PC-9 (cell line): ENCODE results near the gene PLEKHA7. TPM values are rescaled to one million over a fixed set of nuclear protein-coding genes. Genes with fewer than 3 reads are reported as not detected.

Experiments used
- BruUV-seq: library from RNA; stranded (reverse); fragments of 400-500 nt; replicated peaks from 2 replicates; lab custom pipeline; 2021; lab: Mats Ljungman, UMichigan
- CTCF ChIA-PET: fragments of 300-600 bp; sonication (Branson Sonifier 250); formaldehyde crosslinking; loops from one replicate; lab custom pipeline; 2022; ENCODE audit warnings: antibody characterized with exemption; lab: Charles Lee
- POLR2A ChIA-PET: fragments of 300-600 bp; sonication (Branson Sonifier 250); formaldehyde crosslinking; loops from one replicate; lab custom pipeline; 2022; ENCODE audit warnings: antibody characterized with exemption; ENCODE audit not compliant: unreplicated experiment; lab: Charles Lee
- DNase-seq, 2 experiments: peaks; one replicate each; pipeline versions ENCODE4 v3.0.0 to v3.0.0-alpha.2; 2015 to 2022; ENCODE audit warnings: mixed read lengths in 1 of 2
- H2AFZ ChIP-seq: fragments of 200-600 bp; sonication (generic); 2 replicates; pipeline ENCODE4 v1.8.1; 2017; ENCODE audit warnings: antibody characterized with exemption
- H3F3A ChIP-seq: fragments of 200-600 bp; sonication (generic); 2 replicates; pipeline ENCODE4 v1.8.1; 2017; ENCODE audit warnings: antibody characterized with exemption, mild to moderate bottlenecking, low read depth; ENCODE audit not compliant: insufficient read depth
- H3K27ac ChIP-seq: fragments of 200-600 bp; sonication (generic); 2 replicates; pipeline ENCODE4 v1.6.1; 2016; ENCODE audit warnings: mixed run types
- H3K27me3 ChIP-seq: fragments of 200-600 bp; sonication (generic); 2 replicates; pipeline ENCODE4 v1.6.1; 2016; ENCODE audit warnings: low read depth, mixed run types; ENCODE audit not compliant: insufficient read depth
- H3K36me3 ChIP-seq: fragments of 200-600 bp; sonication (generic); 2 replicates; pipeline ENCODE4 v1.6.1; 2016; ENCODE audit warnings: low read depth, mixed run types
- H3K4me1 ChIP-seq: fragments of 200-600 bp; sonication (generic); replicated peaks from 2 replicates; pipeline ENCODE4 v1.6.1; 2016; ENCODE audit warnings: mixed run types; ENCODE audit not compliant: insufficient read depth
- H3K4me2 ChIP-seq: fragments of 200-600 bp; sonication (generic); 2 replicates; pipeline ENCODE4 v1.6.1; 2017; ENCODE audit warnings: mixed run types
- H3K4me3 ChIP-seq: fragments of 200-600 bp; sonication (generic); 2 replicates; pipeline ENCODE4 v1.6.1; 2016; ENCODE audit warnings: mixed run types
- H3K79me2 ChIP-seq: fragments of 200-600 bp; sonication (generic); 2 replicates; pipeline ENCODE4 v1.6.1; 2017; ENCODE audit warnings: low read depth, mixed run types
- H3K9me2 ChIP-seq: fragments of 200-600 bp; sonication (generic); 2 replicates; pipeline ENCODE4 v1.8.1; 2017; ENCODE audit warnings: mild to moderate bottlenecking; ENCODE audit not compliant: insufficient read depth
- H3K9me3 ChIP-seq: fragments of 200-600 bp; sonication (generic); 2 replicates; pipeline ENCODE4 v1.8.1; 2016; ENCODE audit warnings: low read depth; ENCODE audit not compliant: insufficient read depth
- H4K20me1 ChIP-seq: fragments of 200-600 bp; sonication (generic); 2 replicates; pipeline ENCODE4 v1.8.1; 2017; ENCODE audit not compliant: insufficient read depth
- EZH2 ChIP-seq: fragments of 200-600 bp; sonication (generic); IDR thresholded peaks from 2 replicates; pipeline ENCODE4 v1.8.0; 2017; ENCODE audit warnings: antibody characterized with exemption, low read depth
- intact Hi-C: fragments of 100-400 bp; cut with micrococcal nuclease; formaldehyde crosslinking; loops from one replicate; pipeline ENCODE4 v1.10.0; 2022; ENCODE audit not compliant: unreplicated experiment
- total RNA-seq: library from RNA; stranded (reverse); gene quantifications from 2 replicates; pipeline ENCODE4 v1.2.3, GENCODE V29; 2021
- TF ChIP-seq, protein P1 (sequence below): fragments of 200-600 bp; sonication (generic); conservative IDR thresholded peaks from 2 replicates; pipeline ENCODE4 v1.6.1; 2017; ENCODE audit warnings: mixed run types, antibody characterized with exemption, mild to moderate bottlenecking, moderate library complexity

Gene PLEKHA7
- total RNA-seq, 1 experiment from 2014 or later: 26.9 TPM

DNA sequence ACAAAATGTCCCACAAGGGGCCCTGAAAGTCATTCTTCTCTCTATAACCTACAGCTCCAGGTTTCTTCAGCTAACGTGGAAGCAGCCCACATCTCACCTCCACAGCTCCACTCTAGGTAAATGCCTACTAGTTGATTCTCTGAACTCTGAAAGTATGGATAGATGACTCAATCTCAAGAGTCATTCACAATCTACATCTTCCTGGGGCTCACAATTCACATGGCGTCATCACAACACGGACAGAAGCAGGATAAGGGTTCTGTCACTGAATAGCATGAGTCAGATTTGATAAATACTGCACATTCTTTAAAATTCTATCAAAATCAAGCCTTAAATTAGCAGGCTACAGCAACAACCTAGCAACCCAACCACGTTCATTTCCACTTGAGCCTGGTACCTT lies 96.3 kb downstream of the PLEKHA7 start:
- no peaks in the 10 kb centered on the region for H3K36me3 ChIP-seq
- peak overlapping the region; percentile 27; the same call in 1 of the 2 replicates for H3K4me3 ChIP-seq
- peak overlapping the region; percentile 98 for H3K27ac ChIP-seq
- intact Hi-C loops: no loop called here
- H3K9me2 ChIP-seq: no peaks in the 10 kb centered on the region
- no peaks in the 10 kb centered on the region for H3K27me3 ChIP-seq
- H2AFZ ChIP-seq: no peak overlapping the region
- peak overlapping the region; percentile 75 for H3K4me2 ChIP-seq
- H3K4me1 ChIP-seq: peaks cover 70% of the 10 kb centered on the region
- no TSS peak for BruUV-seq
- H3F3A ChIP-seq: peaks cover 35% of the 10 kb centered on the region
- POLR2A ChIA-PET: interaction anchor here (0.6 to 0.7 kb wide), 3 partner anchors 15 to 303 kb away, joined by 3 to 5 read pairs (median 3); no protein-coding TSS in a partner anchor
- DNase-seq: peak in 1 of 2 experiments; percentile 86
- CTCF ChIA-PET: interaction anchor here (0.9 kb wide), 1 partner anchor 34 kb away, joined by 4 read pairs; no protein-coding TSS in a partner anchor
- no peaks in the 10 kb centered on the region for H4K20me1 ChIP-seq
- no peaks in the 10 kb centered on the region for H3K9me3 ChIP-seq
- H3K79me2 ChIP-seq: peaks cover 79% of the 10 kb centered on the region
- TF ChIP-seq EZH2: no peak
- TF ChIP-seq, protein P1, sequence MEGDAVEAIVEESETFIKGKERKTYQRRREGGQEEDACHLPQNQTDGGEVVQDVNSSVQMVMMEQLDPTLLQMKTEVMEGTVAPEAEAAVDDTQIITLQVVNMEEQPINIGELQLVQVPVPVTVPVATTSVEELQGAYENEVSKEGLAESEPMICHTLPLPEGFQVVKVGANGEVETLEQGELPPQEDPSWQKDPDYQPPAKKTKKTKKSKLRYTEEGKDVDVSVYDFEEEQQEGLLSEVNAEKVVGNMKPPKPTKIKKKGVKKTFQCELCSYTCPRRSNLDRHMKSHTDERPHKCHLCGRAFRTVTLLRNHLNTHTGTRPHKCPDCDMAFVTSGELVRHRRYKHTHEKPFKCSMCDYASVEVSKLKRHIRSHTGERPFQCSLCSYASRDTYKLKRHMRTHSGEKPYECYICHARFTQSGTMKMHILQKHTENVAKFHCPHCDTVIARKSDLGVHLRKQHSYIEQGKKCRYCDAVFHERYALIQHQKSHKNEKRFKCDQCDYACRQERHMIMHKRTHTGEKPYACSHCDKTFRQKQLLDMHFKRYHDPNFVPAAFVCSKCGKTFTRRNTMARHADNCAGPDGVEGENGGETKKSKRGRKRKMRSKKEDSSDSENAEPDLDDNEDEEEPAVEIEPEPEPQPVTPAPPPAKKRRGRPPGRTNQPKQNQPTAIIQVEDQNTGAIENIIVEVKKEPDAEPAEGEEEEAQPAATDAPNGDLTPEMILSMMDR: no peak

DNA sequence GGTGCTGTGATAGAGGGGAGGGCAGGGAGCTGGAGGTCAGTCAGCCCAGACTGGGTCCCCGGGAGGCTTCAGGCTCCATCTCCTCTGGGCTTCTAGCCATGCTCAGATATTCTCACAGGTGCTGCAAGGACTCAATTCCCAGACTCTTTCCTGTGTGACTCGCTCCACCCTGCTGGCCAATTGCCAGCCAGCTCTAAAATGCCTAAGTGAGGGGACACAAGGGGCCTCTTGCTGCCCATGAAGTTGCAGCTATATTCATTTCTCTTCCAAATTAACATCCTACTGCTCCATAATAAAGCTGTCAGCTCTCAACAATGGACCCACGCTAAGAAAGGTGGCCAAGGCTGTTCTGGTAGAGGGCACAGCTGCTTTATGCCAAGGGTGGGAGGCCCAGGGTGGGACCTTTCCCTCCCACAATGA lies 101.5 kb downstream of the PLEKHA7 start:
- intact Hi-C loops: no loop called here
- peaks cover 8% of the 10 kb centered on the region; the same call in 1 of the 2 replicates for H3F3A ChIP-seq
- no peaks in the 10 kb centered on the region for H3K36me3 ChIP-seq
- H2AFZ ChIP-seq: no peak overlapping the region
- ChIA-PET POLR2A (no interaction called here), CTCF (interaction anchor here (0.6 kb wide), 1 partner anchor 72 kb away, joined by 3 read pairs; no protein-coding TSS in a partner anchor)
- peak overlapping the region; percentile 31; the same call in 1 of the 2 replicates for H3K4me2 ChIP-seq
- TF ChIP-seq EZH2: no peak
- TF ChIP-seq, protein P1: no peak
- peak in 1 of 2 experiments; percentile 51 for DNase-seq
- no peaks in the 10 kb centered on the region for H4K20me1 ChIP-seq
- BruUV-seq: no TSS peak
- peaks cover 85% of the 10 kb centered on the region for H3K79me2 ChIP-seq
- H3K27ac ChIP-seq: no peak overlapping the region; the same call in 1 of the 2 replicates
- peaks cover 47% of the 10 kb centered on the region for H3K4me1 ChIP-seq
- no peaks in the 10 kb centered on the region for H3K9me3 ChIP-seq
- no peak overlapping the region for H3K4me3 ChIP-seq
- H3K9me2 ChIP-seq: no peaks in the 10 kb centered on the region
- H3K27me3 ChIP-seq: no peaks in the 10 kb centered on the region

DNA sequence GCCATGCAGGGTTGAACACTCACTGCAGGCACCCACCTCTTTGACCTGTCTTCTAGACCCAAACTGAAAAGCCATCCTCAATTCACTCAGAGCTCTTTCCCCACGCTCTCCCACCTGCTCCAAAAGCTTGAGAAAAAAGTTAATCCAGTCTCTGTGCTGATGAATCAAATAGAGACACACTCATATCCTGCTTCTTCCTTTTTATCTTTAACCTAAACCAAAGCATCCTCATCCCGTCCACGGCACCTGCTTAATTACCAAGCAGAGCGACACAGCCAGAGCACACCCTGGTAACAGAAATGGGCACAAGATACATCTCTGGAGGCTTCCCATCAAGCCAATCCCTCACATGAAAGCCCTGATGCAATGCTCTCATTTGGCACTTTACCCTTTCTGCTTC lies 102.6 kb downstream of the PLEKHA7 start:
- H3K27me3 ChIP-seq: no peaks in the 10 kb centered on the region
- H3K4me3 ChIP-seq: no peak overlapping the region
- peaks cover 75% of the 10 kb centered on the region for H3K79me2 ChIP-seq
- H4K20me1 ChIP-seq: no peaks in the 10 kb centered on the region
- H2AFZ ChIP-seq: no peak overlapping the region
- DNase-seq: no peak
- BruUV-seq: no TSS peak
- no peaks in the 10 kb centered on the region for H3K9me2 ChIP-seq
- peaks cover 37% of the 10 kb centered on the region for H3K4me1 ChIP-seq
- ChIA-PET CTCF (no interaction called here), POLR2A (no interaction called here)
- H3K9me3 ChIP-seq: no peaks in the 10 kb centered on the region
- peak overlapping the region; percentile 26; the same call in 1 of the 2 replicates for H3K4me2 ChIP-seq
- H3K27ac ChIP-seq: no peak overlapping the region
- H3K36me3 ChIP-seq: no peaks in the 10 kb centered on the region
- TF ChIP-seq, protein P1: no peak
- TF ChIP-seq EZH2: no peak
- no peaks in the 10 kb centered on the region for H3F3A ChIP-seq
- intact Hi-C loops: no loop called here
